ENCODE measurements around the gene RIOK3.
"Not testable (repeated sequence)": the region's sequence is repeated elsewhere in the genome, so short reads cannot be mapped to it uniquely, and the experiment has no call there.

RIOK3 gene

DNA sequence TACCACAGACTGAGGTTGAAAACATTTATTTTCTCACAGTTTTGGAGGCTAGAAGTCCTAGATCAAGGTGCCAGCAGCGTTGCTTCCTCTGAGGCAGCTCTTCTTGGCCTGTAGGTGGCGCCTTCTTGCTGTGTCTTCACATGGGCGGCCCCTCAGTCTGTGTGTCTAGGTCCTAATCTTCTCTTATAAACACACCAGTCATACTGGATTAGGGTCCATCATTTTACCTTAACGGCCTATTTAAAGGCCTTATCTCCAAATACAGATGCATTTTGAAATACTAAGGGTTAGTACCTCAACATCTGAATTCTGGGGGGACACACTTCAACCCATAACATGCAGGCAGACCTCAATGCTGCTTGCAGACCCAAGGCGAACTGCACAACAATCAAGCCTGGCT lies 45.8 kb downstream of the RIOK3 start:
- peak; percentile 73 for DNase-seq

DNA sequence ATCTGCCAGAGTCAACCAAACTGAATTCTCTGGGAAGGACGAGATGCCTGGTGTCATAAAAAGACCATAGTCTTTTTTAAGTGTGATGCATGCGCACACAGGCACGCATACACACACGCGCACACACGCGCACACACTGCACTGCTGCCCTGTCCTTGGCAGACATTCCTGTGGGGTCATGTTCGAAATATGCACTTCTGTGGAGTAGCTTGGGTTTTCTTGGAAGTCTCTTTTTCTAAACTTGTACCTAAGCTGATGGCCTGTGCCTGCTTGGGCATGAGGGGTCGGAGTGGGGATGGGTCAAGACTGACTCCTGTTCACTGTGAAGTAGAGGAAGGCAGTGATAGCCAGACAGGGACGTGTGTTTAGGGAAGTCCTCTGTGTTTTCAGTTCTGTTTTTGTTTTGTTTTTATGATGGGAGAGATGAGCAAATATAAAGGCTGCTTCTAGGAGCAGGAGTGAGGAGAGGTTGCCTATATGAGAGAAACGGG lies 46.2 kb downstream of the RIOK3 start:
- DNase-seq, result peak; percentile 41

DNA sequence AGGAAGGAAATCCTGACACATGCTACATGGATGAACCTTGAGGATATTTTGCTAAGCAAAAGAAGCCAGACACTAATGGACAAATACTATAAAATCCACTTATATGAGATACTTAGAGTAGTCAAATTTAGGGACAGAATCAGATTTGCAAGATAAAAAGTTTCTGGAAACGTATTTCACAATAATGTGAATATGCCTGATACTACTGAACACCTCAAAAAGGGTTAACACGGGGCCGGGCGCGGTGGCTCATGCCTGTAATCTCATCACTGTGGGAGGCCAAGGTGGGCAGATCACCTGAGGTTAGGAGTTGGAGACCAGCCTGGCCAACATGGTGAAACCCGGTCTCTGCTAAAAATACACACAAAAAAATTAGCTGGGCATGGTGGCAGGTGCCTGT lies 48.5 kb downstream of the RIOK3 start:
- no peak for DNase-seq

DNA sequence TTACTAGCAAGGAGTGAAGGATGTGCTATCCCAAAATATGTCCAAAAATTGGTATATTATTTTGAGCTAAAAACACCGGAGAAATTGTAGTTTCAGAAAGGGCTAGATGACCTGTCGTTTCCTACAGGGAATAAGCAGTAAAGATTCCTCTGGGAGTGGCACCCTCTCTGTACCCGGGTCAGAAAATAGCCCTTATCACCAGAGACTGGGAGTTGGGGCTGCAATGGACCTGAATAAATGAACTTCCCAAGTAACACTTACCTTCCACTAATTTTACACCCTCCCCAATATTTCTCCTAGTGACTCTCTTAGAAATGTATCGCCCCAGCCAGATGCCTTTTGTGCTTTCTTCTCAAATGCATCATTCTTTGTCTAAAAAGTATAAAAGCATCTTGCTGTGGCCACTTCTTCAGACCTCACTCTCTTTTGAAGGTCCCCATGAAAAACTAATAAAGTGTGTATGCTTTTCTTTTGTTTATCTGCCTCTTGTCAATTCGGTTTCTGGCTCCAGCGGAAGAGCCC lies 49.5 kb downstream of the RIOK3 start:
- DNase-seq, result no peak

DNA sequence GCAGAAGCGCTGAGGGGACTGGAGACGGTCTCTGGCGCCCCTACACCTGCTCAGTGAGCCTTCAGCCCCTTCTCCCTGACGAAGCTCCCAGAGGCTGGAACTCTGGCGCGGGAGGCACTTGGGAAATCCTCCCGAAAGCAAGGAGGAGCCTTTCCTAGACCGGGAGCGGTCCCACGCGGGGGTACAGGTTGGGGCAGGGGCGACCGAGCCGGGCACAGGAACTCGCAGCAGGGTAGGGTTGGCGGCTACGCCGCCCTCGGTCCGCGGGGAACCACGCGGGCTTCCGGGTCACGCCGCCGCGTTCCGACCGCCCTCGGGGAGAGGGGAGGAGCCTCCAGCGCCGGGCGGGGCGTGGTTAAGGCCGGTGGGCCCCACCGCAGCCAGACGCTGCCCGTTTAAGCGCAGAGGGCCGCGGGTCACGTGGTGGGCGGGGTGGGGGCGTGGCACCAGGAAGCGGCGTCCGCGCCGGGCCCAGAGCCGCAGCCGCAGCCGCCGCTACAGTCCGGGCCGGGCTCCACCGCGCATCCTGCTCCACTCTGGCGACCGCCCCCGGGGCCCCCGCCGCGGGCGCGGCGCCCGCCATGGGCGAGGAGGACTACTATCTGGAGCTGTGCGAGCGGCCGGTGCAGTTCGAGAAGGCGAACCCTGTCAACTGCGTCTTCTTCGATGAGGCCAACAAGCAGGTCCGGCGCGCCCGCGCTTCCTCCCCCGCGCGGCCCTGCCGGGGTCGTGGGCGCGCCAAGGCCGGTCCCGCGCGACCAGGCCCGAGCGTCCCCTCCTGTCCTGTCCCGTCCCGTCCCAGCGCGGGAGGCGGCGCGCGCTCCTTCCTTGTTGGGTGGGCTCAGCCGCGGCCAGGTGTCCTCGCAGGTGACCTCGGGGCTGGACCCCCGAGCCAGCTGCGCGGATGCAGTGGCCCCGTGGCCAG lies 50.2 kb downstream of the RIOK3 start, which contains the start of gene RMC1:
Gene RMC1 (plus strand): TSS at position 474 of the 925 bp plus-strand sequence. CDS start 108 bp downstream, at position 582.
- DNase-seq, result peak; percentile 93

DNA sequence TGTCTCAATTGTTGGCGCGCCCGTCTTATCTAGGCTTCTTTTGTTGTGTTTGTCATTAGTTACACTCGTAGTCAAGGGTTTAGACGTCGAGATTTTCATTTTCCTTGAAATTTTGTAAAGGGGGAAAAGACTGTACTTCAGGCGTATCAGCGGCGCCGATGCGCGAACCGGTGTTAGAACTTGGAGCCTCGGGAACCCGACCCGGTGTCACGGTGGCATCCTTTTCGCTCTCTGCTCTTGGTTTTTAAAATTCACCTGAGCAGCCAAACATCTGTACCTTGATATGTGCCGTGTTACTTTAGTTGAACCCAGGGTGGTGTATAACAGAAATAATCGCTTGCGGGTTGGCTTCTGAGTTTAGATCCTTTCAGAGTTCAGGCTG lies 50.9 kb downstream of the RIOK3 start:
- DNase-seq, result no peak

DNA sequence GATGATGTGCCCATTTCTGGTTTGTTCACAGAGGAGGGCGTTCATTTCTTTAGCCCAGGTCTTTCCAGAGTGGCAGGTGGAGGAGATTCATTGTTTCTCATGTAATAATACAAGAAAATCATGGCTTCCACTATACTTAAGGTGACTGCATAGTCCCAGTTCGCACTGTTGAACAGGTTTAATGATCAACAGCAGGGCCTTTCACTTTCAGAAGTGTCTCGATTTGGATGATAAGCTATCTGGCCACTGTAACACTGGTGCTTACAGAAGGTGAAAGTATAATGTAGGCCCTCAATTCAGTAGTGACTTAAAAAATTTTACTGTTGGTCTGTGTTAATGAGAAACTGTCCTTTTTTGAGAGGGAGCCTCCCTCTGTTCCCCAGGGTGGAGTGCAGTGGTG lies 51.6 kb downstream of the RIOK3 start:
- no peak for DNase-seq

DNA sequence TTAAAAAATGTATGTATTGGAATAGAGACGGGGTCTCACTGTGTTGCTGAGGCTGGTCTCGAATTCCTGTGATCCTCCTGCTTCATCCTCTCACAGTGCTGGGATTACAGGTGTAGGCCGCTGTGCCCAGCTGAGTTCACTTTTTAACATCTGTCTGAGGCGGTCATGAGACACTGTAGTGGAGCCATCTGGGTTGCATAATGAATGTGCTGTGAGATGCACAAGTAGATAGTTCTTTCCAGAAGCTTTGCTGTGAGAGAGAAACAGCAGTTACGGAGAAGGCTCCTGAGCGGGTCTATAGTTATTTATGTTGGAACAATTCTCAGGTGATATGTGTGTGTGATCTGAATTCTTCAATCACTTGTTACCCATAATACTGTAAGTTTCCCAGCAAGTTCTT lies 53.3 kb downstream of the RIOK3 start:
- DNase-seq, result no peak

DNA sequence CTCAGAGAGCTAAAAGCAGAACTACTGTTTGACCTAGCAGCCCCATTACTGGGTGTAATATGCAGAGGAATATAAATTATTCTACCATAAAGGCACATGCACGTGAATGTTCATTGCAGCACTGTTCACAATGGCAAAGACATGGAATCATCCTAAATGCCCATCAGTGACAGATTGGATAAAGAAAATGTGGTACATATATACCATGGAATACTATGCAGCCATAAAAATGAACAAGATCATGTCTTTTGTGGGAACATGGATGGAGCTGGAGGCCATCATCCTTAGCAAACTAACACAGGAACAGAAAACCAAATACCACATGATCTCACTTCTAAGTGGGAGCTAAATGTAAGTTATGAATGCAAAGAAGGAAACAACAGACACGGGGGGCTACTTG lies 57.8 kb downstream of the RIOK3 start:
- DNase-seq, result not testable (repeated sequence)

DNA sequence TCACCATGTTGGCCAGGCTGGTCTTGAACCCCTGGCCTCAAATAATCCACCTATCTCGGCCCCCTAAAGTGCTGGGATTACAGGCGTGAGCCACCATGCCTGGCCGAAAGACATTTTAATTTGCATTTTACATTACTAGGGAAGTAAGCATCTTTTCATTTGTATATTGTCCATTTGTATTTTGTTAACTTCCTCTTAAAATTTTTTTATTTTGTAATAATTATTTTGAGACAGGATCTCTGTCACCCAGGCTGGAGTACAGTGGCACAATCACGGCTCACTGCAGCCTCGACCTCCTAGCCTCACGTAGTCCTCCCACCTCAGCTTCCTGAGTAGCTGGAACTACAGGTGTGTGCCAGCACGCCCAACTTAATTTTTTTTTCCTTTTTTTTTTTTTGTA lies 59.1 kb downstream of the RIOK3 start:
- not testable (repeated sequence) for DNase-seq

DNA sequence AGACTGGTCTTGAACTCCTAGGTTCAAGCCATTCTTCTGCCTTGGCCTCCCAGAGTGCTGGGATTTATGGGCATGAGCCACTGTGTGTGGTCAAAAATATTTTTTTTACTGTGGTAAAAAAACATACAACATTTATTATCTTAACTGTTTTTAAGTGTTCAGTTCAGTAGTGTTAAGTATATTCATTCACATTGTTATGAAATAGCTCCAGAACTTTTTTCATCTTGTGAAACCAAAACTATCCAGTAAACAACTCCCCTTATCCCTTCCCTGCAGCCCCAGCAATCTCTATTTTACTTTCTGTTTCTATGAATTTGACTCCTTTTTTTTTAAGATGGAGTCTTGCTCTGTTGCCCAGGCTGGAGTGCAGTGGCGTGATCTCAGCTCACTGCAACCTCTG lies 59.6 kb downstream of the RIOK3 start:
- no peak for DNase-seq

DNA sequence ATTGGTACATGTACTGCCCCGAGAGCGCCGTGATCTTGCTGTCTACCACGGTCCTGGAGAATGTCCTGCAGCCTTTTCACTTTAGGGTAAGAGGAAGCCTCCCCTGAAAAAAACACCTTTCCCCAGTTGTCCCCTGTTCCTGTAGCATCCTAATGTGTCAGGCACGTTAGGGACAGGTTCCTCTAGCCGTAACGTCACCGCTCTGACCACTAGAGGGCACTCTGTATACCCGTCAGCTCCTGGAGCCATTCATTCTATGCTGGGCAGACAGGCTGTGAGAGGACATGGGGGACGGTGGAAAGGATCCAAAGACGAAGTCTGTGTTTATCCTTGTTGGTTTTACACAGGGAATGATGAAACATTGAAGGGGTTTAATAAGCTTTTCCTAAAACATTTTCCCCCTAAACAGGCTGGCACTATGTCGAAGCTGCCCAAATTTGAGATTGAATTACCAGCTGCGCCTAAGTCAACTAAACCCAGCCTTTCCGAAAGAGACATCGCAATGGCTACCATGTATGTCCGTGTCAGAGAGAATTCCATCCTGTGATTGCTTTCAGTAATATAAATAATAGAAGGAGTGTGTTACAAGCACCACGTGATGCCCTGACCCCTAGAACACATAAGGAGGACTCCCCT lies 62.9 kb downstream of the RIOK3 start:
- DNase-seq, result peak; percentile 76

DNA sequence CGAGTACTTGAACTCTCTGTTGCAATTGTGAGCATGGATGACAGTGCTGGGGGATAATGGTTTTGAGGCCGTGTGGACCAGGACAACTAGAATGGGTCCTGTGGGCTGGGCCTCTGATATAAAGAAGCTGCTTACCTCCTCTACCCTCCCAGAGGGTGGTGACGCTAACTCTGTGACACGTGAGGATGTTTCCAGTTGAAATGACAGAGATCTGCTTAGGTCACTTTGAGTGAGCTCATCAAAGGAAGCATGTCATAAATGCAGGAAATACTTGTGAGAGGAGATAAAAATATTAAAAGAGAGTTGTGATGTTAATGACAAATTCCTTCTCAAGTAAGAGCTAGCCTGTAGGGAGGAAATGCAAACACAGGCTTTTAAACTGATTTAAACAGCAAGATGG lies 66.6 kb downstream of the RIOK3 start:
- no peak for DNase-seq

DNA sequence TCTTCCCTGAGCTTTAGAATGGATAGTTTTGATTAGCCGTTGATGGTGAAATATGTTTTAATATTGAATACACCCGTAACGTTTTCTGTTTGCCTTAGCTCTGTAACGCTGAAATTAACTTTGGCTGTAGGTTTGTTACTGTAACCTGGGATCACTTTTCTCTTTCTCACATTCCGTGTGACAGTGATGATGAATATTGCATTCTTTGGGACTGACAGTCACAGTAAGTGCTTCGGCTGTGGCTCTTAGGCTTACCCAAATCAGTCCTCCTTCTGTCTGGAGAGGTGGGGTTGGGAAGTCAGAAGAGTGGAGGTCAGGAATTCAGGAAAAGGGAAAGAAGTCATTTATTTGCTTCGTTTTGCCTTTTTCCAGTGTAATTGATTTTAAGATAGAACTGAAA lies 68.2 kb downstream of the RIOK3 start:
- no peak for DNase-seq

DNA sequence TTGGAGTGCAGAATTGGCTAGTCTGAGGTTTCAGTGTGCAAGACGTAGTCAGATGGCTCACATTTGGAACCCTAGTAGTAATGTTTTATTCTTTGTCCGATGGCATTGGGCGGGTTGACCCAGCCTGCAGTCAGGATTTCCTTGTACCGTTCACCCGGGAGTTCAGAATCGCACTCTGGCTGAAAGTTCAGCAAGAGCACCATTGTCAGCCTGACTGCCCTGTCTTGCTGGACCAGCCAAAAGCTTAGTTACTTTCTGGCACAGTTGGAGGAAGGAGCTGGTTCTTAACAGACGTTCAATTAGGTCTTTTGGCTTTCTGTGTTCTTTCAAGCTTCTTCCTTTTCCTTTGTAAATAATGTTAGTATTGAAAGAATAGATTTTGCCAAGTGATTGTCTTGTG lies 68.8 kb downstream of the RIOK3 start:
- DNase-seq, result no peak

DNA sequence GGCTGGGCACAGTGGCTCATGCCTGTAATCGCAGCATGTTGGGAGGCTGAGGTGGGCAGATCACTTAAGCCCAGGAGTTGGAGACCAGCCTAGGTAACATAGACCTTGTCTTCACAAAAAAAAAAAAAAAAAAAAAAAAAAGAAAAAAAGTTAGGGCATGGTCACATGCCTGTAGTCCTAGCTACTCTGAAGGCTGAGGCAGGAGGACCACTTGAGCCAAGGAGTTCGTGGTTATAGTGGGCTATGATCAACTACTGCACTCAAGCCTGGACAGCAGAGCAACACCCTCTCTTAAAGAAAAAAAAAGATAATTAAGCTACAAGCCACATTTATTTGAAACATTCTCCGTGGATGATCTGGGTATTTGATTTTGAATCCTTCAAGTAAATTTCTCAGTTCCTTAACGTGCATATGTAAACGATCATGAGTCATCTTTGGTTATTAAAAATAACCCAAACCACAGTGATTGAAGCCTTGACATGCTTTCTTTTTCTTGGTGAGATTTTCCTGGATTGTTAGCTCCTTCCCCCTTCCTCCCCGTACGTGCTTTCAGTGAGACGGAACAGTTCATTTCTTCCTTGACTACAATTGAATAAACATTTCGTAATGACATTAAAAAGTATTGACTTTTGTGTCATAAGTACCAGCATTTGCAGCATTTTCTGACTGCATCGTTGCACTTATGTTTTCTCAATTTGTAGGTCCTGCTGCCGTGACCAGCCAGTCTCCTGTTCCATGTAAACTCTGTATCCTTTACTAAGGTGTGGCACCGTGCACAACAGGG lies 70.5 kb downstream of the RIOK3 start:
- DNase-seq, result peak; percentile 78

DNA sequence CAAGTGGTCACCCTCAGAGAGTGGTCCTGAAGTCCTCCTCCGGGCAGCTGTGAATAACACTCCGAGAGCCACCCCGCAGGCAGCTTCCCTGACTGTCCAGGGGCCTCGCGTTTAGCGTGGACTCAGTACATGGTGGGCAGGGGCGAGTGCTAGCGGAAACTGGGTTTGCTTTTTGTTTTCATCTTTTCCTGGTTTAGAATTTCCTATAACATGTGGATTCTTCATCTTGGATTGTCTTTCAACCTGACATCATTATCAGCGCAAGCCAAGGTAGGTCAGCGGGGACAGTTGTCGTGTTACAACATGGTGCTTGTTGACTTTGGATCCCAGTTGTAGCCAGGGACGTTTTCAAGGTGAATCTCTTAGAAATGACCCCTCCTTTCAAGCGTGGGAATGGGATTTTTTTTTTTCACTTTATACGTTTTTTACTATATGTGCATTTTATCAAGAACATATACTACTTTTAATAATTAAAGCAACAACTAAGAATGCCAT lies 71.2 kb downstream of the RIOK3 start:
- no peak for DNase-seq

DNA sequence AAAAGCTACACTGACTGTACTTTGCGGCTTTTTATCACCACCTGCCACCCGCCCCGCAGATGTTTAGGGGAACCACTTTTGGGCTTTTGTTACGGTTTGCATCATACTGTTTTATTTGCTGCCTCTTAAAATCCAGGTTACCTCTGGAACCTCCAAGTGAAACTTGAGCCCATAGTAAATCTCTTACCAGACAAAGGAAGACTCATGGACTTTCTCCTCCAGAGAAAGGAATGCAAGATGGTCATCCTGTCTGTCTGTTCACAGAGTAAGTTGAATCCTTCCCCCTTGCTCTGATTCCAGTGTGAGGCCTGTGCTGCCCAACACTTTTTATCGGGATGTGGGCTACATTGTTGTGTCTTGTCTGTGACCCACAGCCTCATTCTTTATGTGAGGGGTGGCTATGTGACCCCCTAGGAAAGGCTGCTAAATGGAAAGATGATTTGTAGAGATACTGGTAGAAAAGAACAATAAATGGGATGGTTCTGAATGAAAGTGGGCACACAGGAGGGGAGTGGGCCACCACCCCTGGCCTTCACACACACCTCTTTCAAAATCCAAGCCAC lies 73.5 kb downstream of the RIOK3 start:
- DNase-seq, result peak; percentile 27

DNA sequence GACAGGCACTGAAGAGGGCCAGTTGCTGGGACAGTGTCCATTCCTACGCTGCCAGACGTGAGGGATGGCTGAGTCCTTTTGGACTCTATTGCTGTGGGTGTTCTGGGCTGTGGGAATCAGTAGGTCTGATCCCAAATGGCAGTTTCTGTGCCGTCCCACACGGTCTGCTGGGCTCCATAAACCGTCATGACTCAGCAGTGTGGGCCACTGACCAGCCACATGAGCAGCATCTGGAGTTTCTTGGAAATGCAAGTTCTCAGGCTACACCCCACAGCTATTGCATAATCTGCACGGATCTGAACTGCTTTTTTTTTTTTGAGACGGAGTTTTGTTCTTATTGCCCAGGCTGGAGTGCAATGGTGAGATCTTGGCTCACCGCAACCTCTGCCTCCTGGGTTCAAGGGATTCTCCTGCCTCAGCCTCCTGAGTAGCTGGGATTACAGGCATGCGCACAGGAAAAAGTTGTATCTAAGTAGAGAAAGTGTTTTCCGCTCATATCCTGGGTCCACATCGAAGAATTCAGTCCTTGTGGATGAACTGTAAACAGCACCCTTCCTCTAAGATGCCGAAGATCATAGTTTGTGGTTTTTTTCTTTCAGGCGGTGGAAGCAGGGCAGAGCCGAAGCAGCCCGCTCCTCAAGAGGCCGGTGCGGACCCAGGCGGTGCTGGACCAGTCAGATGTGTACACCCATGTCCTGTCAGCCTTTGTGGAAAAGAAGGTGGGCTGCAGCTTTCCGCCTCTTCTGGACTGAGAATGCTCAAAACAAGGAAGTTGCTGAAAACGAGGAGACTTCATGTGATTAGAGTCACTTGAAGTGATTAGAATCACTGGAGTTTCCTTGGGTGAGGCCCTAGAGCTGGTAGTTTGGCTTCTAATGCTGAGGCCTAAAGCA lies 75.7 kb downstream of the RIOK3 start:
- no peak for DNase-seq

DNA sequence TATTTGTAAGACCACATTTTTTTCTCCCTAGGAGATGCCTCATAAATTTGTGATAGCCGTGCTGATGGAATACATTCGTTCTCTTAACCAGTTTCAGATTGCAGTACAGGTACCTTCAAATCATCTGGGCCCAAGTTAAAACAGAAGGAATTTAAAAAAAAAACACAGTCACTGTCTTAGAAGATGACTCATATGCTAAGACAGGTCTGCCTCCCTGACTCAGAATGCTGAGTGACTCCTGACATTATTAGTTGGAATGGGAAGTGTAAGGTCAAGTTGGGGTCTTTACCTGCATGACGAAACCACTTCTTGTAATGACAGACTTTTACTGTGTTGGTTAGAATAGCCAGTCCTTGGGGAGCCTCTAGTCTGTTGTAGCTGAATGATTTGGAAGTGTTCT lies 76.5 kb downstream of the RIOK3 start:
- peak; percentile 49 for DNase-seq

DNA sequence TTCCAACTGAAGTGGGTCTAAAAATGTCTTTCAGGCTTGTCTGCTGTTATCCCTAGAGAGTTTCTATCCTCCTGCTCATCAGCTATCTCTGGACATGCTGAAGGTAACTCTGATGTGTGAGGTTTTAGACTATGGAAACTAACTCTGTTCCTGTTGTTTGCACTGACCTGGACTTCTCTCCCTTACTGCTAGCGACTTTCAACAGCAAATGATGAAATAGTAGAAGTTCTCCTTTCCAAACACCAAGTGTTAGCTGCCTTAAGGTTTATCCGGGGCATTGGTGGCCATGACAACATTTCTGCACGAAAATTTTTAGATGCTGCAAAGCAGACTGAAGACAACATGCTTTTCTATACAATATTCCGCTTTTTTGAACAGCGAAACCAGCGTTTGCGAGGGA lies 77.1 kb downstream of the RIOK3 start:
- no peak for DNase-seq

All from fibroblast of skin of abdomen (primary cell).